Activated naive CD8-positive, alpha-beta T cell treated with anti-CD3 and anti-CD28 coated beads, Interleukin-2, amount 50 U/mL, for 24 hours (primary cell): ENCODE data around the gene RNF39.

Experiments used
- ATAC-seq: fragments of 150-1000 bp; cut with Tn5 transposase; one replicate; pipeline ENCODE4 v1.10.0; 2021
- DNase-seq: peaks from one replicate; pipeline ENCODE4 v3.0.0; 2021
- H3K27ac Mint-ChIP-seq: one replicate; pipeline ENCODE4 v1.8.0; 2021; ENCODE audit warnings: mild to moderate bottlenecking, mixed read lengths
- H3K27me3 Mint-ChIP-seq: one replicate; pipeline ENCODE4 v1.8.0; 2021; ENCODE audit warnings: mixed read lengths
- H3K36me3 Mint-ChIP-seq: one replicate; pipeline ENCODE4 v1.8.0; 2021; ENCODE audit warnings: low read depth, mixed read lengths
- H3K4me1 Mint-ChIP-seq: one replicate; pipeline ENCODE4 v1.8.0; 2021; ENCODE audit warnings: mixed read lengths
- H3K4me3 Mint-ChIP-seq: one replicate; pipeline ENCODE4 v1.8.0; 2021; ENCODE audit warnings: mild to moderate bottlenecking, moderate library complexity, mixed read lengths
- H3K9me3 Mint-ChIP-seq: one replicate; pipeline ENCODE4 v1.8.0; 2021; ENCODE audit warnings: mixed read lengths

RNF39 gene

GRCh38 chr6:30075790-30076732 is 492 bp upstream of the RNF39 start:
- H3K27ac Mint-ChIP-seq: no peak overlapping the region
- ATAC-seq (no peak), DNase-seq (no peak)
- no peaks in the 10 kb centered on the region for H3K36me3 Mint-ChIP-seq
- peaks cover 31% of the 10 kb centered on the region for H3K4me1 Mint-ChIP-seq
- peaks cover 68% of the 10 kb centered on the region for H3K27me3 Mint-ChIP-seq
- no peaks in the 10 kb centered on the region for H3K9me3 Mint-ChIP-seq
- H3K4me3 Mint-ChIP-seq: no peak overlapping the region

DNA sequence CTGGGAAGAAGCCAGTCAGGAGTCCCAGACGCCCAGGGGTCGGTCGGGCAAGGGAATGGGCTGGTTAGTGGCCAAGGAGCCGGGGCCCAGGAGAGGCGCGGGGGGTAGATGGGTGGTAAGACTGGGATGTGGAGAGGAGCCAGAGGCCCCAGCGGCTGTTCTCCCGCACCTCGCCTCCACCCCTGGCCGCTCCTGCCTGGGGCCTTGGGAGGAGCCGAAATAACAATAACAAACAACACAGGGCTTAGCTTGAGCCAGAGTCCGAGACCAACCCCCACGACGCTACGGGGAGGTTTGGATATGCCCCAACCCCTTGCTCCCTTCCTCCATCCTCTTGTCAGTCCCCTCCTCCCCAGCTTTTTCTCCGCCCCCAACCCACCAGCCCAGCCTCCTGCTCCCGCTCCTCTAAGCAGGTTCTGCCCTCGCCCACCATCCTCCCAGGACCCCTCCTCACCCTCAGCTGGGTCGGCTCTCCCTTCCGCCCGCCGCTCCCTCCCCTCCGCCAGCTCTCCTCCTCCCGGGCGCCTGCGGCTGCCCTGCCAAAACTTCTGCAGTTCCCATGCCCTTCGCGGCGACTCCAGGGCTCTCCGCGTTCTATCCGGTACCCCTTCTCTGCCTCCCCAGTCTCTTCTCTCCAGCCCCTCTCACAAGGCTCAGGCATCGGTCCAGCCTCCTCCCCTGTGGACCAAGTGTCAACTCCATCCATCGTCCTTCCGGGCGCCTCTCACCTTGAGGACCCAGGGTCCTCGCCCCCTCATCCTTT is 1.1 kb downstream of the RNF39 start:
- H3K4me1 Mint-ChIP-seq: peaks cover 39% of the 10 kb centered on the region
- H3K9me3 Mint-ChIP-seq: no peaks in the 10 kb centered on the region
- peak overlapping the region; percentile 48 for H3K4me3 Mint-ChIP-seq
- DNase-seq (no peak), ATAC-seq (no peak)
- peaks cover 75% of the 10 kb centered on the region for H3K27me3 Mint-ChIP-seq
- H3K27ac Mint-ChIP-seq: no peak overlapping the region
- H3K36me3 Mint-ChIP-seq: peaks cover 12% of the 10 kb centered on the region

DNA sequence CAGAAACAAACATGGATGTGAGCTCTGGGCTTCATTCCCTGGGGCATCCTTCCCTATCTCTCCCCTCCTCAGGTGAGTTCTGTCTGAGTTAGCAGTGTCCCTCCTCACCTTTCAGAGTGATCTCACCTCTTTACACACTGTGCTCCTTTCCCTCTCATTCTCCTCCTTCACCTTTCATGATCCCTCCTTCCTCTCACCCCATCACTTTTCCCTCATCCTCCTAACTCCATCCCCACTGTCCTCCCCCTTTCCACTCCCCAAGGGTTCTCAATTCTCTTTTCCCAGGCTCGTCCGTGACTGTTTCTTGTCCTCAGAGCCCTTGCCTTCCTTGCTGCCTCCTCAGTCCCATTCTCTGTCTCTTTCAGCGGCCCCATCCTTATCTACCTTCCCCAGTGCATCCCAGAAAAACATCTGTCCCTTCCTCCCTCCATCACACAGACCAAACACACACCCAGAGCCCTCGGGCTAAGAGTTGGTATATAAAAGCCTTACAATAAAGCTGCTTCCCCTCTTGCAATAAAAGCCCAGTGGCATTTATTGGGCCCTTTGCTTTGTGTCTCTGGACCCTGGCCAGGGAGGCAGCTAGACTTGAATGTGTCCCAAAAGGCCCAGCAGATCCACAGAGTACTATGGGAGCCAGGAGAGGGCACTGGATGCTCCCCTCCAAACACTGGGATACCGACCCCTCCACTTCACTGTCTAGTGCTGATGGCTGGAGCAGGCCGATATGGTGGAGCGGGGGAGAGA is 1.9 kb downstream of the RNF39 start:
- Mint-ChIP-seq H3K4me3 (no peak overlapping the region), H3K27ac (no peak overlapping the region), H3K9me3 (no peaks in the 10 kb centered on the region), H3K4me1 (peaks cover 39% of the 10 kb centered on the region), H3K36me3 (peaks cover 16% of the 10 kb centered on the region), H3K27me3 (peaks cover 73% of the 10 kb centered on the region)
- no peak for DNase-seq
- ATAC-seq: no peak

GRCh38 chr6:30071858-30072257 is 3.7 kb downstream of the RNF39 start:
- Mint-ChIP-seq H3K4me1 (peaks cover 48% of the 10 kb centered on the region), H3K4me3 (no peak overlapping the region), H3K27me3 (peaks cover 61% of the 10 kb centered on the region), H3K27ac (no peak overlapping the region), H3K36me3 (peaks cover 25% of the 10 kb centered on the region), H3K9me3 (no peaks in the 10 kb centered on the region)
- ATAC-seq: no peak
- no peak for DNase-seq

DNA sequence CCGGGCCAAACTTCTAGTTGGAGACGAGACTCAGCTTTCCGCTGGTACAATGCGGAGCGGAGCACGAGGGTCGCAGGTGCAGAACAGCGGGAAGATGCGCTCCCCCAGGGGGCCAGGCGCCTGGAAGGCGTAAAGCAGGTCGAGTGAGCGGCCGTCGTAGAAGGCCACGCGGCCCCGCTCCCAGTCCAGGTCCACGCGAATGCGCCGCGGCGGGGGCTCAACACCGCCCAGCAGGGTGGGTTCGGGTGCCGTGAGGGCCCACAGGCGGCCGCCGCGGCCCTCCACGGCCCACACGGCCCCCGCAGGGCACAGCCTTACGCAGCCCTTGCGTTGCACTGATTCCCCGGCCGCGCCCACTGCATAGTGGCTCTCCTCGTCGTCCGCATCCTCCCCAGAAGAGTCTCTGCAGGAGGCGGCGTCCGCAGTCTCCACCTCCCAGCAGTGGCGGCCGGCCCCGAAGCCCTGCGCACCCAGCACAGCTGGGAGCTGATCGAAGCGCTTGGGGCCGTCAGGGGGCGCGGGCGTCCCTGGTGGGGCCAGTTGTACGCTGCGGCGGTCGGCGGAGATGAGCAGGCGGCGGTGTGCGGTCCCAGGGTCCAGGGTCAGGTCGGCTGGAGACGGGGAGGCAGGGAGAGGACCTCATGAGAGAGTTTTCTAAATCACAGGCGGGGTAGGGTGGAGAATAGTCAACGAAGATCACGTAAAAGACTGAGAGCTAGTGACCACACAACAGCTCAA is 4.3 kb downstream of the RNF39 start:
- peaks cover 47% of the 10 kb centered on the region for H3K4me1 Mint-ChIP-seq
- no peaks in the 10 kb centered on the region for H3K9me3 Mint-ChIP-seq
- peaks cover 55% of the 10 kb centered on the region for H3K27me3 Mint-ChIP-seq
- peaks cover 26% of the 10 kb centered on the region for H3K36me3 Mint-ChIP-seq
- DNase-seq (peak; percentile 25), ATAC-seq (no peak)
- H3K4me3 Mint-ChIP-seq: no peak overlapping the region
- no peak overlapping the region for H3K27ac Mint-ChIP-seq

DNA sequence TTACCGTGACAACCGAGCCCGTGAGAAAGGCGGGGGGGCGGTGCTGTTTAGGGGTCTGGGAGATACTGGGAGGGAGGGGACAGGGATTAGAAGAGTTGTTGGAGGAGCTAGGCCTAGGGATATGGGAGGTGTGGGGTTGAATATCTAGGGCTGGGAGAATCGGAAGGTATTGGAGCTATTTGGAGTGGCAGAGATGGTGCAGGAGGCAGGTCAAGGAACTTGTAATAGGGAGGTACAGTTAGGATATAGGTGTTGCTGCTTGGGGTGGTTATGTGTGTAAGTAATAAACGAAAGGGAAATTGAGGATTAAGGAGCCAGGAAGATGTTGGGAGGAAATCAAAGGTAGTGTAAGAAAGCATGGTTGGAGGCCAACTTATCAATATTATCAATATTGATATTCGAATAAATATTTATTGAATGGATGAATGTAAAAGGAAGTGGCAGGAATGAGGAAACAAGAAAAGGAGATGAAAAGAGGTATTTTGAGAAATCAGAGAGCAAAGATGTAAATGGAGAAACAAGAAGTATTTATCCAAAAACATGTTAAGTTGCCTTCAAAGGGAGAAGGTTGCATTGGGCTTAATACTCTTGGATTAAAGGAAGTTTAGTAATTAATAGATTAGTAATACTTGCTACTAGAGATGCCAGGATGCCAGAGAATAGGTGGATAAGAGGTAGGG is 8.0 kb downstream of the RNF39 start:
- ATAC-seq: no peak
- H3K27me3 Mint-ChIP-seq: peaks cover 21% of the 10 kb centered on the region
- peak overlapping the region; percentile 94 for H3K27ac Mint-ChIP-seq
- peaks cover 51% of the 10 kb centered on the region for H3K4me1 Mint-ChIP-seq
- peaks cover 7% of the 10 kb centered on the region for H3K9me3 Mint-ChIP-seq
- H3K36me3 Mint-ChIP-seq: peaks cover 47% of the 10 kb centered on the region
- peak overlapping the region; percentile 95 for H3K4me3 Mint-ChIP-seq
- no peak for DNase-seq

DNA sequence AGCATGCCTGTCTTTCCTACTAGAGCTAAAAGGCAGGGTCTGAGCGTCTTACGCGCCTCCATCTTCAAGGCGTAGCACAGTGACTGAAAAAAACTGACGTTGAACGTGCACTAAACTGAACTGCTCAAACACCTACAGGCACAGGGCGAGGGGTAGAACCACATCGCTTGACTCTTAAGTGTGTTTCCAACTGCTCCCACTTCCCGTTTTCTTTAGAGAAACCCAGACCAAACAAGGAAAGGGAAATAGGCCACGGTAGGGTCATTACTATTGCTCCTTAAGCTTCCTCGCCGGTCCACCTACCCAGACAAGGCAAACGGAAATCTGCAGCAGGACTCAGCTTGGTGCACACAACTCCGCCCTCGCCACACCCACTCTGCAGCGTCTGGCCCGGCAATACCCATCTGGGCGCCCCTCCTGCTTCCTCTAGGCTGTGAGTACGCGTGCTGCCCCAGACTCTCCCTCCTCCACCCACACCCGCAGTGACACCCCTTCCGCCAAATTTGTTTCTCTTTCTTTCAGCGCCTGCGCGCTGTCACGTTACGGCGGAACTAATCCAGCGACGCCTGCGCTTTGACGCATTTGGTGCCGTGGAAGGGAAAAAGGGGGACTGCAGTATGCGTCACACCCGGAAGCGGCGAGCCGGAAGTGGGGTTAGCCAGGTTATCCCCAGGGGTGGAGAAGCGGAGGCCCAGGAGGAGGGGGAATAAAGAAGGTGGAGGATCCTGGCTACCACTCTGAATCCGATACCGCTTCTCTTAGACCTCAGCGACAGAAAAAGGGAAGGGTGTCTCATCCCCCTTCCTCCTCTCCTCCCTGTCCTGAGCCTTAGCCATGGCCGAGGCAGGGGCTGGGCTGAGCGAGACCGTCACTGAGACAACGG is 8.8 kb downstream of the RNF39 start, which contains the start of gene PPP1R11:
Gene PPP1R11, plus strand, starts transcription at position 622 of the 883 bp plus-strand sequence. Its CDS starts 213 bp downstream, at position 835.
- H3K4me3 Mint-ChIP-seq: peak within 1 kb of the TSS; percentile 95
- peaks cover 52% of the 10 kb centered on the region for H3K36me3 Mint-ChIP-seq
- H3K4me1 Mint-ChIP-seq: peaks cover 54% of the 10 kb centered on the region

DNA sequence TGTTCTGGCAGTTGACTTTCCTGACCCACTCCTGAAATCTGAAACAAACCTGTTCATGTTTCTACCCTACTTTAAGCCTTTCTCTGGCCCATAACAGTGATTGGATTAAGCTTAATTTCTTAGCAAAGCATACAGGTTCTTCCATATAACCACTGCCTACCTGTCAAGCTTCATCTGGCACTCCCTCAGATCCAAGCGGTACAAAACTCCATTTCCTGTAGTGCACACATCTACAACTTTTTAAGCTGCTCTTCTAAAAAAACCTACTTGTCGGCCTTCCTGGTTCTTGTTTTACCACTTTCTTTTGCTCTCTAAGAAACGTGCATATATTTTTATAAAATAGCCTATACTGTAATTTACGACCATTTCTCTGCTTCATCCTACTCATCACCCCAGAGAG is 9.5 kb downstream of the RNF39 start:
- peaks cover 7% of the 10 kb centered on the region for H3K9me3 Mint-ChIP-seq
- peak overlapping the region; percentile 94 for H3K27ac Mint-ChIP-seq
- peaks cover 9% of the 10 kb centered on the region for H3K27me3 Mint-ChIP-seq
- H3K4me1 Mint-ChIP-seq: peaks cover 55% of the 10 kb centered on the region
- no peak for ATAC-seq
- peaks cover 58% of the 10 kb centered on the region for H3K36me3 Mint-ChIP-seq
- no peak for DNase-seq
- peak overlapping the region; percentile 95 for H3K4me3 Mint-ChIP-seq

More for the DNA sequence above, 8.8 kb downstream of the RNF39 start, which contains the start of gene PPP1R11:
- Mint-ChIP-seq H3K27ac (peak within 1 kb of the TSS; percentile 94), H3K27me3 (peaks cover 13% of the 10 kb centered on the region), H3K9me3 (peaks cover 7% of the 10 kb centered on the region)
- peak; percentile 99 for ATAC-seq
- DNase-seq: peak; percentile 98

- no peaks in the 10 kb centered on the region for H3K27me3 Mint-ChIP-seq
- no peak for ATAC-seq
- peaks cover 38% of the 10 kb centered on the region for H3K36me3 Mint-ChIP-seq
- H3K27ac Mint-ChIP-seq: peak overlapping the region; percentile 84
- peaks cover 7% of the 10 kb centered on the region for H3K9me3 Mint-ChIP-seq
- H3K4me1 Mint-ChIP-seq: peaks cover 59% of the 10 kb centered on the region
- peak overlapping the region; percentile 98 for H3K4me3 Mint-ChIP-seq
- DNase-seq: no peak
Measured at GRCh38 chr6:30063315-30063714, 12.3 kb downstream of the RNF39 start.

- Mint-ChIP-seq H3K4me3 (peak overlapping the region; percentile 98), H3K27ac (peak overlapping the region; percentile 93), H3K4me1 (peaks cover 52% of the 10 kb centered on the region), H3K27me3 (no peaks in the 10 kb centered on the region), H3K36me3 (peaks cover 37% of the 10 kb centered on the region), H3K9me3 (peaks cover 7% of the 10 kb centered on the region)
- DNase-seq: no peak
- ATAC-seq: no peak
Measured at GRCh38 chr6:30062471-30063178, 12.9 kb downstream of the RNF39 start.

- ATAC-seq (peak; percentile 30), DNase-seq (no peak)
- Mint-ChIP-seq H3K27ac (peak overlapping the region; percentile 93), H3K9me3 (peaks cover 7% of the 10 kb centered on the region), H3K27me3 (no peaks in the 10 kb centered on the region), H3K4me3 (peak overlapping the region; percentile 98), H3K36me3 (peaks cover 38% of the 10 kb centered on the region), H3K4me1 (peaks cover 47% of the 10 kb centered on the region)
Measured at GRCh38 chr6:30061858-30062458, 13.6 kb downstream of the RNF39 start.
